Right lobe of liver (tissue), 4 donors: ENCODE data around the gene COX20.

Source experiments
- CTCF ChIP-seq, 4 donors: fragments of 200-600 bp in 3 of 4; fragments of 450-650 bp in 1 of 4; IDR thresholded peaks; one replicate each; pipeline versions ENCODE4 v1.5.1 to v1.8.0; 2016 to 2022; ENCODE audit warnings: antibody characterized with exemption in 4 of 4, mild to moderate bottlenecking in 2 of 4
- POLR2A ChIP-seq: fragments of 450-650 bp; IDR thresholded peaks from one replicate; pipeline ENCODE4 v1.6.1; 2017; ENCODE audit warnings: antibody characterized with exemption, mild to moderate bottlenecking
- donor health status: DM: no; HTN: no; CAD: no.
- donor health status: DM: no; HTN: no; CAD: no.
- donor health status: DM: no; HTN: yes; CAD: no.

DNA sequence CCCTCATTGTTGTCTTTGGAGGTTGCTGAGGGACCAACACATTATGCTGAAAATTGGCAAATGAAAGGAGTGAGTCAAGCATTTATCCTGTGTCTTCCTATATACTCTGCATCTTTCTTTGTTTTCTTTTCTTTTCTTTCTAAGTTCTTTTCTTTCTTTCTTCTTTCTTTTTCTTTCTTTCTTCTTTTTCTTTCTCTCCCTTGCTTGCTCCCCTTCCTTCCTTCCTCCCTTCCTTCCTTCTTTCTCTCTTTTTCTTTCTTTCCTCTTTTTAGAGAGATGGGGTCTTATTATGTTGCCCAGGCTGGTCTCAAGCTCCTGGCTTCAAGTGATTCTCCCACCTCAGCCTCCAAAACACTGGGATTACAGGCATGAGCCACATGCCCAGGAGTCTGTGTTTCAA lies 28.3 kb upstream of the COX20 start:
- no peak for TF ChIP-seq CTCF (IDR thresholded peaks at IDR 0.05)
- TF ChIP-seq POLR2A = no peak
